SK-N-MC (cell line): ENCODE results near the gene CCDC9.

Experiments used
- EZH2 ChIP-seq: fragments of 200-600 bp; sonication (generic); IDR thresholded peaks from one replicate; pipeline ENCODE4 v1.6.1; 2017; ENCODE audit warnings: antibody characterized with exemption
- POLR2AphosphoS5 ChIP-seq: IDR thresholded peaks from 2 replicates; pipeline ENCODE4 v1.6.1; 2012; ENCODE audit warnings: mild to moderate bottlenecking, low read depth, low read length, borderline replicate concordance

DNA sequence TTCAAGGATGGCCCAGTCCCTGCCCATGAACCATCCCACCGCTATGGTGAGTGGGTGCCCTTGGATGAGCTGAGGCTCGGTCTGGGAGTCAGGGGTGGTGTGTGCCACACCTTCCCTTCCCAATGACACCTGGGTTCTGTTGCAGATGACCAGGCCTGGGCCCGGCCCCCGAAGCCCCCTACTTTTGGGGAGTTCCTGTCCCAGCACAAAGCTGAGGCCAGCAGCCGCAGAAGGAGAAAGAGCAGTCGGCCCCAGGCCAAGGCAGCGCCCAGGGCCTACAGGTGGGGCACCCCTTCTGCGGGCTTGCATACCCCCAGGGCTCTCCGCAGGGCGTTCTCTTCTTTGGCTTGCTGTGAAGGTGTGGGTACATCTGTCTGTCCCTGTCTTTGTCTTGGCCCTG is 14.1 kb downstream of the CCDC9 start:
- TF ChIP-seq POLR2AphosphoS5 = no peak
- TF ChIP-seq EZH2 = no peak
